H1 (cell line): ENCODE measurements around the gene FBN3.

Experiments
- BCL11A ChIP-seq, 2 experiments: IDR thresholded peaks; one replicate each; pipeline ENCODE4 v1.6.1; 2011; ENCODE audit warnings: low read depth in 2 of 2, low read length in 2 of 2, mild to moderate bottlenecking in 2 of 2
- BRCA1 ChIP-seq: IDR thresholded peaks from 2 replicates; pipeline ENCODE4 v1.6.1; 2012; ENCODE audit warnings: low read depth, low read length, improper control_type of control experiment
- CBX5 ChIP-seq: fragments of 300-800, 300-1000 bp; sonication (generic); IDR thresholded peaks from 2 replicates; pipeline ENCODE4 v1.7.1; 2016; ENCODE audit warnings: antibody characterized with exemption, low read length, low read depth
- CHD2 ChIP-seq: IDR thresholded peaks from 2 replicates; pipeline ENCODE4 v1.6.1; 2012; ENCODE audit warnings: low read length, improper control_type of control experiment
- MAFK ChIP-seq: IDR thresholded peaks from 2 replicates; pipeline ENCODE4 v1.6.1; 2012; ENCODE audit warnings: low read depth, mild to moderate bottlenecking, improper control_type of control experiment, low read length
- POLR2A ChIP-seq, 2 experiments: IDR thresholded peaks; 1 replicate in 1 of 2; 2 replicates in 1 of 2; pipeline ENCODE4 v1.6.1; 2011; ENCODE audit warnings: low read depth in 2 of 2, low read length in 2 of 2, mild to moderate bottlenecking in 2 of 2; ENCODE audit errors: control extremely low read depth in 1 of 2
- SIN3A ChIP-seq, 2 experiments: IDR thresholded peaks in 1 of 2; conservative IDR thresholded peaks in 1 of 2; 2 replicates each; pipeline ENCODE4 v1.6.1; 2011 to 2012; ENCODE audit warnings: low read length in 2 of 2, improper control_type of control experiment in 1 of 2, low read depth in 1 of 2, mild to moderate bottlenecking in 1 of 2
- SRF ChIP-seq: IDR thresholded peaks from 2 replicates; pipeline ENCODE4 v1.6.1; 2011; ENCODE audit warnings: mild to moderate bottlenecking, low read depth, low read length, moderate library complexity
- TF ChIP-seq, protein P1 (sequence below), 3 experiments: IDR thresholded peaks; 1 replicate in 2 of 3; 2 replicates in 1 of 3; pipeline versions ENCODE4 v1.5.1 to v1.6.1; 2011; ENCODE audit warnings: low read length in 3 of 3, mild to moderate bottlenecking in 3 of 3, inconsistent platforms in 2 of 3, low read depth in 1 of 3, moderate library complexity in 1 of 3; ENCODE audit not compliant: insufficient read depth in 1 of 3; ENCODE audit errors: control extremely low read depth in 1 of 3
- TF ChIP-seq, protein P2 (sequence below): IDR thresholded peaks from 2 replicates; pipeline ENCODE4 v1.6.1; 2011; ENCODE audit warnings: low read length, improper control_type of control experiment

DNA sequence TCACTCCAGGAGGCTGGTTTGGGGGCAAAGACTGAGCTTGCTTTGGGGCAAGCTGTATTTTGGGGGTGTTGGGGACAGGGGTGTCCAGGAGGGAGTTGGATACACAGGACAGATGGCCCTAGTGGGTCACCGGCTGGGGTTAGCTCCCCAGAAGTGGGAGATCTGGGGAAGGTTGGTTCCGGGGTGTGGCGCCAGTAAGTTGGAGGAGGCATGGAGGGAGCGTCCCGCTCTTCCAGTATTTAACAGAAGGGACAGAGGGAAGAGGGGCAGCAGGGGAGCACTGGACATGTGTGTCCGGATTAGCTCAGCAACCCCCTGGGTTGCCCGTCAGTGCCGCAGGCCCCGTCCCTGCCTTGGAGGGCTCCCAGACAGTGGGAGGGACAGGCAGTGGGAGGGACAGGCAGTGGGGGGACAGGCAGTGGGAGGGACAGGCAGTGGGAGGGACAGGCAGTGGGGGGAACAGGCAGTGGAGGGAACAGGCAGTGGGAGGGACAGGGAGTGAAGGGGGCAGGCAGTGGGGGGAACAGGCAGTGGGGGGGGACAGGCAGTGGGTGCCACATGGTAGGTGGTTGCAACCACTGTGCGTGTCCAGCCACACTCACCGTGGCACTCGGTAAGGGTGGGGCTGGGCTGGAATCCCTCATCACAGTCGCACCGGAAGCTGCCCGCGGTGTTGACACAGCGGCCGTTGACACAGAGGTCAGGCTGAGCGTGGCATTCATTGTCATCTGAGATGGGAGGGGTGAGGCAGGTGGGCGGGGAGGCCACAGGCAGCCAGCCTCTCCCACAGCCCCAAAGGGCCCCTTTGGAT lies 63.6 kb downstream of the FBN3 start:
- TF ChIP-seq, protein P1, sequence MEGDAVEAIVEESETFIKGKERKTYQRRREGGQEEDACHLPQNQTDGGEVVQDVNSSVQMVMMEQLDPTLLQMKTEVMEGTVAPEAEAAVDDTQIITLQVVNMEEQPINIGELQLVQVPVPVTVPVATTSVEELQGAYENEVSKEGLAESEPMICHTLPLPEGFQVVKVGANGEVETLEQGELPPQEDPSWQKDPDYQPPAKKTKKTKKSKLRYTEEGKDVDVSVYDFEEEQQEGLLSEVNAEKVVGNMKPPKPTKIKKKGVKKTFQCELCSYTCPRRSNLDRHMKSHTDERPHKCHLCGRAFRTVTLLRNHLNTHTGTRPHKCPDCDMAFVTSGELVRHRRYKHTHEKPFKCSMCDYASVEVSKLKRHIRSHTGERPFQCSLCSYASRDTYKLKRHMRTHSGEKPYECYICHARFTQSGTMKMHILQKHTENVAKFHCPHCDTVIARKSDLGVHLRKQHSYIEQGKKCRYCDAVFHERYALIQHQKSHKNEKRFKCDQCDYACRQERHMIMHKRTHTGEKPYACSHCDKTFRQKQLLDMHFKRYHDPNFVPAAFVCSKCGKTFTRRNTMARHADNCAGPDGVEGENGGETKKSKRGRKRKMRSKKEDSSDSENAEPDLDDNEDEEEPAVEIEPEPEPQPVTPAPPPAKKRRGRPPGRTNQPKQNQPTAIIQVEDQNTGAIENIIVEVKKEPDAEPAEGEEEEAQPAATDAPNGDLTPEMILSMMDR (IDR thresholded peaks at IDR 0.05; ENCODE audit: control extremely low read depth in 1 of 3, insufficient read depth in 1 of 3, low read depth in 1 of 3, low read length in 3 of 3), result no peak
- no peak for TF ChIP-seq CHD2
- TF ChIP-seq SIN3A (conservative IDR thresholded peaks at IDR 0.05 in 1 of 2, IDR thresholded peaks at IDR 0.05 in 1 of 2; ENCODE audit: low read depth in 1 of 2, low read length in 2 of 2), result no peak
- no peak for TF ChIP-seq SRF
- TF ChIP-seq, protein P2, sequence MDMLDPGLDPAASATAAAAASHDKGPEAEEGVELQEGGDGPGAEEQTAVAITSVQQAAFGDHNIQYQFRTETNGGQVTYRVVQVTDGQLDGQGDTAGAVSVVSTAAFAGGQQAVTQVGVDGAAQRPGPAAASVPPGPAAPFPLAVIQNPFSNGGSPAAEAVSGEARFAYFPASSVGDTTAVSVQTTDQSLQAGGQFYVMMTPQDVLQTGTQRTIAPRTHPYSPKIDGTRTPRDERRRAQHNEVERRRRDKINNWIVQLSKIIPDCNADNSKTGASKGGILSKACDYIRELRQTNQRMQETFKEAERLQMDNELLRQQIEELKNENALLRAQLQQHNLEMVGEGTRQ, result no peak
- TF ChIP-seq MAFK, result no peak
- no peak for TF ChIP-seq POLR2A (IDR thresholded peaks at IDR 0.05; ENCODE audit: control extremely low read depth in 1 of 2, low read depth in 2 of 2, low read length in 2 of 2)
- no peak for TF ChIP-seq CBX5
- no peak for TF ChIP-seq BCL11A (IDR thresholded peaks at IDR 0.05; ENCODE audit: low read depth in 2 of 2, low read length in 2 of 2)
- TF ChIP-seq BRCA1, result no peak
